GM10266 (cell line): Measurements from ENCODE around the gene TMEM109.
A peak's percentile ranks its signal among the peaks of the same experiment; 100 is the strongest.

Source experiments
- DNase-seq: peaks from one replicate; pipeline ENCODE4 v3.0.0; 2012; ENCODE audit errors: extremely low spot score
- CTCF ChIP-seq: IDR thresholded peaks from 2 replicates; pipeline ENCODE4 v1.5.1; 2012; ENCODE audit warnings: mild to moderate bottlenecking, low read depth; ENCODE audit not compliant: control insufficient read depth, insufficient read depth; ENCODE audit errors: missing control alignments

The TMEM109 gene

GRCh38 chr11:60941371-60942119 lies 27.6 kb downstream of the TMEM109 start:
- no peak for TF ChIP-seq CTCF

GRCh38 chr11:60942219-60942618 lies 28.3 kb downstream of the TMEM109 start:
- TF ChIP-seq CTCF = no peak
- DNase-seq = no peak

More at GRCh38 chr11:60941371-60942119, 27.6 kb downstream of the TMEM109 start:
- DNase-seq = no peak

GRCh38 chr11:60942970-60943565 lies 29.1 kb downstream of the TMEM109 start:
- no peak for DNase-seq

GRCh38 chr11:60944490-60945294 lies 30.7 kb downstream of the TMEM109 start:
- DNase-seq = no peak
- peak; percentile 21 for TF ChIP-seq CTCF

More at GRCh38 chr11:60942970-60943565, 29.1 kb downstream of the TMEM109 start:
- TF ChIP-seq CTCF = no peak

- DNase-seq = no peak
- TF ChIP-seq CTCF = no peak
These were observed 31.3 kb downstream of the TMEM109 start for GRCh38 chr11:60945295-60945667.

GRCh38 chr11:60946601-60947264 lies 32.8 kb downstream of the TMEM109 start:
- TF ChIP-seq CTCF = no peak
- DNase-seq = no peak
